Stimulated activated memory B cell treated with anti-CD40 and anti-IgM and Interleukin-4, amounts not matched to agents 10 μg/mL and 1 μg/mL and 100 μg/mL, for 72 hours (primary cell): ENCODE data around the gene PCGF6.
A peak's percentile ranks its signal among the peaks of the same experiment; 100 is the strongest.
"Not testable (repeated sequence)": the region's sequence is repeated elsewhere in the genome, so short reads cannot be mapped to it uniquely, and the experiment has no call there.

Experiments used
- ATAC-seq: fragments of 150-1000 bp; cut with Tn5 transposase; 2 replicates; pipeline ENCODE4 v1.10.0; 2021
- H3K27ac Mint-ChIP-seq: one replicate; pipeline ENCODE4 v1.8.0; 2022; ENCODE audit warnings: mild to moderate bottlenecking, mixed read lengths
- H3K27me3 Mint-ChIP-seq: one replicate; pipeline ENCODE4 v1.8.0; 2022; ENCODE audit warnings: mixed read lengths
- H3K36me3 Mint-ChIP-seq: one replicate; pipeline ENCODE4 v1.8.0; 2022; ENCODE audit warnings: mixed read lengths
- H3K4me1 Mint-ChIP-seq: one replicate; pipeline ENCODE4 v1.8.0; 2022; ENCODE audit warnings: mixed read lengths
- H3K4me3 Mint-ChIP-seq: one replicate; pipeline ENCODE4 v1.8.0; 2022; ENCODE audit warnings: mild to moderate bottlenecking, moderate library complexity, mixed read lengths
- H3K9me3 Mint-ChIP-seq: one replicate; pipeline ENCODE4 v1.8.0; 2022; ENCODE audit warnings: mixed read lengths

PCGF6 gene

DNA sequence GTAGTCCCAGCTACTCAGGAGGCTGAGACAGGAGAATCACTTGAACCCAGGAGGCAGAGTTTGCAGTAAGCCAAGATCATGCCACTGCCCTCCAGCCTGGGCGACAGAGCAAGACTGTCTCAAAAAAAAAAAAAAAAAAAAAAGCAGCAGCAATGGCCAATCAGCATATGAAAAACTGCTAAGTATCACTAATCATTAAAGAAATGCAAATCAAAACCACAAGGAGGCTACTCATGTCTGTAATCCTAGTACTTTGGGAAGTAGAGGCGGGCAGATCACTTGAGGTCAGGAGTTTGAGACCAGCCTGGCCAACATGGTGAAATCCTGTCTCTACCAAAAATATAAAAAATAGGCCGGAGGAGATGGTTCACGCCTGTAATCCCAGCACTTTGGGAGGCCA is 3.6 kb upstream of the PCGF6 start:
- H3K4me3 Mint-ChIP-seq, H3K36me3 Mint-ChIP-seq, H3K27me3 Mint-ChIP-seq, H3K4me1 Mint-ChIP-seq, H3K9me3 Mint-ChIP-seq, H3K27ac Mint-ChIP-seq, ATAC-seq: not testable (repeated sequence)

DNA sequence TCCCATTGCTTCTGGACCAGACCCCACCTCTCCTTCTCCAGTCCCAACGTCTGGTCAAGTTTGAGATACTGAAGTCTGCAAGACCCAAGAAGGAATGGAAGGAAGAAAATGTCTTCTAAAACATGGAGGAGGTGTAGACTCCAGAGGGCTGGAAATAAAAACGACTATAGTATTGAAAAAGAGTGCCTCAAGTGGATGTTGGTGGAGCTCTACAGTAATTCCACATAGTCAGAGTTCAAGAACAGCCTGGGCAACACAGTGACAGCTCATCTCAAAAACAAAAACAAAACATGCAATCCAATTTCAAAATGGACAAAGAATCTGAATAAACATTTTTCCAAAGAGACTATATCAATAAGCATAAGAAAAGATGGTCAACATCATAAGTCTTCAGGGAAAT is 2.3 kb upstream of the PCGF6 start:
- Mint-ChIP-seq H3K27ac (no peak overlapping the region), H3K36me3 (no peaks in the 10 kb centered on the region), H3K4me3 (no peak overlapping the region), H3K4me1 (no peaks in the 10 kb centered on the region), H3K9me3 (no peaks in the 10 kb centered on the region), H3K27me3 (no peaks in the 10 kb centered on the region)
- no peak for ATAC-seq

- peak overlapping the region; percentile 90 for H3K27ac Mint-ChIP-seq
- no peaks in the 10 kb centered on the region for H3K27me3 Mint-ChIP-seq
- H3K4me3 Mint-ChIP-seq, result peak overlapping the region; percentile 96
- no peak for ATAC-seq
- H3K36me3 Mint-ChIP-seq, result no peaks in the 10 kb centered on the region
- H3K4me1 Mint-ChIP-seq, result no peaks in the 10 kb centered on the region
- no peaks in the 10 kb centered on the region for H3K9me3 Mint-ChIP-seq
These were observed 794 bp downstream of the PCGF6 start for GRCh38 chr10:103350175-103350516.

GRCh38 chr10:103336370-103336769 is 14.6 kb downstream of the PCGF6 start:
- H3K27ac Mint-ChIP-seq, result no peak overlapping the region
- H3K27me3 Mint-ChIP-seq, result no peaks in the 10 kb centered on the region
- no peak overlapping the region for H3K4me3 Mint-ChIP-seq
- no peaks in the 10 kb centered on the region for H3K9me3 Mint-ChIP-seq
- ATAC-seq, result no peak
- no peaks in the 10 kb centered on the region for H3K4me1 Mint-ChIP-seq
- peaks cover 25% of the 10 kb centered on the region for H3K36me3 Mint-ChIP-seq

DNA sequence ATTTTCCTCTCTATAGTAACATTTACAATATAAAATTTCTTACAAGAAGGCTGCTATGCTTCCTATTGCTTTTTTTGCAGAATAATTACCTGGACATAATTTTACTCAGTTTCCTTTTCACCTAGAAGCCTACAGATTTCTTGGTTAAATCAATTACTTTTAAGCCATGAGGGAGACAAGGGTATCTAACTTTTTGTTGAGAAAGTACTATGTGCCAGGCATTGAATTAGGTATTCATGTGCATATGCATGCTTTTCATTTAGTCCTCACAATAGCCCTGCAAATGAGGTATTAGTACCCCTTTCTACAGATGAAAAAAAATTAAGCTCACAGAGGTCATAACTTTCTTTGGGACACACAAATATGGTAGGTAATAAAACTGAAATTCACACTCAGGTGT is 16.4 kb downstream of the PCGF6 start:
- H3K4me3 Mint-ChIP-seq, result no peak overlapping the region
- peaks cover 31% of the 10 kb centered on the region for H3K36me3 Mint-ChIP-seq
- no peak for ATAC-seq
- H3K9me3 Mint-ChIP-seq, result no peaks in the 10 kb centered on the region
- H3K27ac Mint-ChIP-seq, result no peak overlapping the region
- H3K4me1 Mint-ChIP-seq, result no peaks in the 10 kb centered on the region
- H3K27me3 Mint-ChIP-seq, result no peaks in the 10 kb centered on the region

- peaks cover 26% of the 10 kb centered on the region for H3K36me3 Mint-ChIP-seq
- no peak overlapping the region for H3K27ac Mint-ChIP-seq
These were observed 16.9 kb downstream of the PCGF6 start for GRCh38 chr10:103333934-103334520.

GRCh38 chr10:103327906-103328305 is 23.0 kb downstream of the PCGF6 start:
- no peaks in the 10 kb centered on the region for H3K9me3 Mint-ChIP-seq
- ATAC-seq, result no peak
- no peaks in the 10 kb centered on the region for H3K27me3 Mint-ChIP-seq
- no peaks in the 10 kb centered on the region for H3K4me1 Mint-ChIP-seq
- peaks cover 15% of the 10 kb centered on the region for H3K36me3 Mint-ChIP-seq
- no peak overlapping the region for H3K4me3 Mint-ChIP-seq
- no peak overlapping the region for H3K27ac Mint-ChIP-seq

More at GRCh38 chr10:103333934-103334520, 16.9 kb downstream of the PCGF6 start:
- no peak for ATAC-seq
- H3K4me3 Mint-ChIP-seq, result no peak overlapping the region
- no peaks in the 10 kb centered on the region for H3K9me3 Mint-ChIP-seq
- no peaks in the 10 kb centered on the region for H3K27me3 Mint-ChIP-seq
- H3K4me1 Mint-ChIP-seq, result no peaks in the 10 kb centered on the region

- ATAC-seq, result no peak
- peaks cover 33% of the 10 kb centered on the region for H3K36me3 Mint-ChIP-seq
- H3K9me3 Mint-ChIP-seq, result no peaks in the 10 kb centered on the region
- no peaks in the 10 kb centered on the region for H3K4me1 Mint-ChIP-seq
- H3K27me3 Mint-ChIP-seq, result no peaks in the 10 kb centered on the region
- H3K4me3 Mint-ChIP-seq, result no peak overlapping the region
- H3K27ac Mint-ChIP-seq, result no peak overlapping the region
These were observed 34.9 kb downstream of the PCGF6 start for GRCh38 chr10:103316087-103316486.

- Mint-ChIP-seq H3K27ac (no peak overlapping the region), H3K4me3 (no peak overlapping the region), H3K4me1 (no peaks in the 10 kb centered on the region), H3K9me3 (no peaks in the 10 kb centered on the region), H3K27me3 (no peaks in the 10 kb centered on the region), H3K36me3 (peaks cover 49% of the 10 kb centered on the region)
- ATAC-seq, result no peak
These were observed 40.7 kb downstream of the PCGF6 start for GRCh38 chr10:103310197-103310596.

DNA sequence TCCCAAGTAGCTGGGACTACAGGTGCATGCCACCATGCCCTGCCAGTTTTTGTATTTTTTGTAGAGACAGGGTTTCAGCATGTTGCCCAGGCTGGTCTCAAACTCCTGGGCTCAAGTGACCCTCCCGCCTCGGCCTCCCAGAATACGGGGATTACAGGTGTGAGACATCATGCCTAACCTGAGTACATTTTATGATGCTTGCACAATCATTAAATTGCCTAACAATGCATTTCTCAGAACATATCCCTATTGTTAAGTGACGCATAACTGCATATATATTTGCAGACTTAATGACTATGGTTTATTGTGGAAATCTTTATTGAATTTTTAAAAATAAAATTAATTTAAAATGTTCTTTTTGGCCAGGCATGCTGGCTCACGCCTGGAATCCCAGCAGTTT is 43.3 kb downstream of the PCGF6 start:
- Mint-ChIP-seq H3K9me3 (no peaks in the 10 kb centered on the region), H3K27me3 (no peaks in the 10 kb centered on the region), H3K4me3 (no peak overlapping the region), H3K27ac (no peak overlapping the region), H3K36me3 (peaks cover 46% of the 10 kb centered on the region), H3K4me1 (no peaks in the 10 kb centered on the region)
- ATAC-seq, result no peak

GRCh38 chr10:103295374-103296015 is 55.4 kb downstream of the PCGF6 start:
- H3K4me1 Mint-ChIP-seq, result no peaks in the 10 kb centered on the region
- H3K9me3 Mint-ChIP-seq, result no peaks in the 10 kb centered on the region
- H3K27ac Mint-ChIP-seq, result no peak overlapping the region
- no peak overlapping the region for H3K4me3 Mint-ChIP-seq
- ATAC-seq, result no peak
- H3K27me3 Mint-ChIP-seq, result peaks cover 12% of the 10 kb centered on the region
- no peaks in the 10 kb centered on the region for H3K36me3 Mint-ChIP-seq

DNA sequence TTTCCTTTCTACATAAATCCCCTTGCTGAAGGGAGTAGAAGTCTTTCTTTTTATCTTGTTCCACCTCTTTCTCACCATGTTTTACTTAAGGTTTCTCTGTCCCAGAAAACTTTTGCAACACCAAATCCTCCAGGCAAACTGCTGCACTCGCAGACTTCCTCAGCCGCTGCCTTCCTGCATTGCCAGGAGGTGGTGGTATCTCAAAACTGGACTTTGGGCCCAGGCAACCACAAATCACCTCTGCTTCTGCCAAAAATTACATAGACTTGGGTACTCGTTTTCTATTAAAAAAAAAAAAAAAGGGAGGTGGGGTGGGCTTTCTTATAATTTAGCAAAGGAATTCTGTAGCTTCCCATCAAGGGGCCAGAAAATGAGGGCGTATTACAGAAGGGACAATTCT is 59.4 kb downstream of the PCGF6 start:
- Mint-ChIP-seq H3K4me1 (no peaks in the 10 kb centered on the region), H3K36me3 (no peaks in the 10 kb centered on the region), H3K4me3 (no peak overlapping the region), H3K27me3 (peaks cover 47% of the 10 kb centered on the region), H3K27ac (no peak overlapping the region), H3K9me3 (no peaks in the 10 kb centered on the region)
- no peak for ATAC-seq

DNA sequence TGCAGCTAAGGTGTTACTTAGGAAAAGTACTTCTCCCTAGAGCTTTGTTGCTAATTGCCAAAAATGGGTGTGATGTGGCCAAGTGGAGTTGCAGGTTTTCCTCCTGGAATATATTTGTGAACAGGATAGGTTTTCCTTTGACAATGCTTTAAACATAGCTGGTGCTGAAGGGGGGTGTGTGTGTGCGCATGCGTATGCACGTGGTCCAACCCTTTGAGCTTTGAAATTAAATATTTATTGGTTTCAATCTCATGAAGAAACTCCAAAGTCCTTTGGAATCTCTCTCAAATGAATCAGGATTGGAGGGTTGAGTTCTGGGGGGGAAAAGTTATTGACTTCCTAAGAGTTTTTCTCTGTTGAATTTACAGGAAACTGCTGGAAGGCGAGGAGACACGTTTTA is 62.9 kb downstream of the PCGF6 start:
- Mint-ChIP-seq H3K4me3 (no peak overlapping the region), H3K27me3 (peaks cover 74% of the 10 kb centered on the region), H3K27ac (no peak overlapping the region), H3K4me1 (no peaks in the 10 kb centered on the region), H3K9me3 (no peaks in the 10 kb centered on the region), H3K36me3 (no peaks in the 10 kb centered on the region)
- no peak for ATAC-seq

- H3K4me3 Mint-ChIP-seq, result no peak overlapping the region
- H3K4me1 Mint-ChIP-seq, result no peaks in the 10 kb centered on the region
- H3K27ac Mint-ChIP-seq, result no peak overlapping the region
- H3K9me3 Mint-ChIP-seq, result no peaks in the 10 kb centered on the region
- peaks cover 87% of the 10 kb centered on the region for H3K27me3 Mint-ChIP-seq
- no peaks in the 10 kb centered on the region for H3K36me3 Mint-ChIP-seq
- ATAC-seq, result no peak
These were observed 66.8 kb downstream of the PCGF6 start for GRCh38 chr10:103284170-103284569.

DNA sequence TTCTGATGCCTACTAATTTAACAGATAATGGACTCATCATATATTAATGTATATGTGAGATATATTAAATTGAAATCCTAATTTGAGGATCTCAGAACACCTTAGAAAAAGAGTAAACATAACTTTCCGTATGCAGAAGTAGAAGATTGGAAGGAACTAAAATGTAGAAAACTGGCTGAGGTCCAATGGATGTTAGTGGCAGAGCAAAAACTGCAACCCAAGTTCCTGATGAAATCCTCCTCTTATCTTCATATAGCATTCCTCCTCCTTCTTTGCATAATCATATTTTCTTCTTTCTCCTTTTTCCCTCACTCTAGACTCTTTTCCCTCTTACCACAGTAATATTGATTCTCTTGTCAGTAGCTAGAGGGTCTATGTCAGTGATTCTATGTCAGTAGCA is 68.0 kb downstream of the PCGF6 start:
- H3K9me3 Mint-ChIP-seq, result peaks cover 4% of the 10 kb centered on the region
- H3K27ac Mint-ChIP-seq, result no peak overlapping the region
- no peaks in the 10 kb centered on the region for H3K36me3 Mint-ChIP-seq
- H3K4me1 Mint-ChIP-seq, result no peaks in the 10 kb centered on the region
- H3K4me3 Mint-ChIP-seq, result no peak overlapping the region
- H3K27me3 Mint-ChIP-seq, result peaks cover 87% of the 10 kb centered on the region
- ATAC-seq, result no peak

GRCh38 chr10:103281753-103282152 is 69.2 kb downstream of the PCGF6 start:
- H3K9me3 Mint-ChIP-seq, result peaks cover 4% of the 10 kb centered on the region
- peaks cover 92% of the 10 kb centered on the region for H3K27me3 Mint-ChIP-seq
- H3K36me3 Mint-ChIP-seq, result no peaks in the 10 kb centered on the region
- H3K4me3 Mint-ChIP-seq, result no peak overlapping the region
- ATAC-seq, result no peak
- H3K4me1 Mint-ChIP-seq, result peaks cover 6% of the 10 kb centered on the region
- H3K27ac Mint-ChIP-seq, result no peak overlapping the region
